Measurements from ENCODE around the gene NLGN4Y.

The NLGN4Y gene

GRCh38 chrY:14641853-14642252 lies 117.5 kb downstream of the NLGN4Y start:
- no peak for FAIRE-seq
- DNase-seq (ENCODE audit: insufficient read length, low spot score), result no peak

- DNase-seq (ENCODE audit: insufficient read length, low spot score) (no peak), FAIRE-seq (no peak)
These were observed 120.0 kb downstream of the NLGN4Y start for GRCh38 chrY:14644157-14644952.

GRCh38 chrY:14679181-14679580 lies 154.9 kb downstream of the NLGN4Y start:
- no peak for DNase-seq (ENCODE audit: insufficient read length, low spot score)
- no peak for FAIRE-seq

- DNase-seq (ENCODE audit: insufficient read length, low spot score) (no peak), FAIRE-seq (no peak)
These were observed 170.2 kb downstream of the NLGN4Y start for GRCh38 chrY:14694543-14694942.

- no peak for FAIRE-seq
- no peak for DNase-seq (ENCODE audit: insufficient read length, low spot score)
These were observed 183.8 kb downstream of the NLGN4Y start for GRCh38 chrY:14708158-14708557.

- no peak for DNase-seq (ENCODE audit: insufficient read length, low spot score)
- no peak for FAIRE-seq
These were observed 217.3 kb downstream of the NLGN4Y start for GRCh38 chrY:14741596-14741995.

- DNase-seq (ENCODE audit: insufficient read length, low spot score), result no peak
These were observed 224.0 kb downstream of the NLGN4Y start for GRCh38 chrY:14748329-14748728.

GRCh38 chrY:14755571-14755970 lies 231.2 kb downstream of the NLGN4Y start:
- FAIRE-seq (no peak), DNase-seq (ENCODE audit: insufficient read length, low spot score) (no peak)

More at GRCh38 chrY:14748329-14748728, 224.0 kb downstream of the NLGN4Y start:
- no peak for FAIRE-seq

- DNase-seq (ENCODE audit: insufficient read length, low spot score), result no peak
- FAIRE-seq, result no peak
These were observed 238.6 kb downstream of the NLGN4Y start for GRCh38 chrY:14762903-14763302.

GRCh38 chrY:14763600-14763999 lies 239.3 kb downstream of the NLGN4Y start:
- no peak for FAIRE-seq

GRCh38 chrY:14778208-14778607 lies 253.9 kb downstream of the NLGN4Y start:
- no peak for DNase-seq (ENCODE audit: insufficient read length, low spot score)
- FAIRE-seq, result no peak

More at GRCh38 chrY:14763600-14763999, 239.3 kb downstream of the NLGN4Y start:
- no peak for DNase-seq (ENCODE audit: insufficient read length, low spot score)

GRCh38 chrY:14793104-14793503 lies 268.8 kb downstream of the NLGN4Y start:
- no peak for DNase-seq (ENCODE audit: insufficient read length, low spot score)
- FAIRE-seq, result no peak

- DNase-seq (ENCODE audit: insufficient read length, low spot score), result no peak
- FAIRE-seq, result no peak
These were observed 269.3 kb downstream of the NLGN4Y start for GRCh38 chrY:14793674-14794073.

- no peak for DNase-seq (ENCODE audit: insufficient read length, low spot score)
- no peak for FAIRE-seq
These were observed 273.7 kb downstream of the NLGN4Y start for GRCh38 chrY:14798010-14798409.

- FAIRE-seq (no peak), DNase-seq (ENCODE audit: insufficient read length, low spot score) (no peak)
These were observed 276.8 kb downstream of the NLGN4Y start for GRCh38 chrY:14801096-14801495.

- DNase-seq (ENCODE audit: insufficient read length, low spot score) (no peak), FAIRE-seq (no peak)
These were observed 277.8 kb downstream of the NLGN4Y start for GRCh38 chrY:14802125-14802524.

GRCh38 chrY:14804041-14804440 lies 279.7 kb downstream of the NLGN4Y start:
- no peak for FAIRE-seq
- DNase-seq (ENCODE audit: insufficient read length, low spot score), result no peak

- DNase-seq (ENCODE audit: insufficient read length, low spot score) (no peak), FAIRE-seq (no peak)
These were observed 294.1 kb downstream of the NLGN4Y start for GRCh38 chrY:14818452-14818851.

GRCh38 chrY:14822201-14822600 lies 297.9 kb downstream of the NLGN4Y start:
- FAIRE-seq (no peak), DNase-seq (ENCODE audit: insufficient read length, low spot score) (no peak)

GRCh38 chrY:14822906-14823305 lies 298.6 kb downstream of the NLGN4Y start:
- DNase-seq (ENCODE audit: insufficient read length, low spot score), result no peak
- FAIRE-seq, result no peak

GRCh38 chrY:14824583-14824982 lies 300.3 kb downstream of the NLGN4Y start:
- no peak for DNase-seq (ENCODE audit: insufficient read length, low spot score)
- no peak for FAIRE-seq

GRCh38 chrY:14825728-14826127 lies 301.4 kb downstream of the NLGN4Y start:
- no peak for FAIRE-seq
- DNase-seq (ENCODE audit: insufficient read length, low spot score), result no peak

- FAIRE-seq, result no peak
These were observed 304.2 kb downstream of the NLGN4Y start for GRCh38 chrY:14828531-14828930.

More at GRCh38 chrY:14828531-14828930, 304.2 kb downstream of the NLGN4Y start:
- no peak for DNase-seq (ENCODE audit: insufficient read length, low spot score)
